WTC11 (cell line): ENCODE results near the gene PXK.

Experiments used
- ATF1 ChIP-seq: sonication (generic); formaldehyde crosslinking; IDR thresholded peaks from 2 replicates; pipeline ENCODE4 v1.8.1; 2023; ENCODE audit warnings: mild to moderate bottlenecking, moderate library complexity, missing genetic modification reagents
- CBFB ChIP-seq: sonication (generic); formaldehyde crosslinking; IDR thresholded peaks from 2 replicates; pipeline ENCODE4 v1.8.1; 2022; ENCODE audit warnings: mild to moderate bottlenecking, low read depth, missing genetic modification reagents
- CTCF ChIP-seq: fragments of 200-600 bp; IDR thresholded peaks from 2 replicates; pipeline ENCODE4 v1.8.0; 2022; ENCODE audit warnings: antibody characterized with exemption
- ESRRA ChIP-seq: sonication (generic); formaldehyde crosslinking; IDR thresholded peaks from 2 replicates; pipeline ENCODE4 v1.8.1; 2022; ENCODE audit warnings: mild to moderate bottlenecking, missing genetic modification reagents, borderline replicate concordance
- FOXJ3 ChIP-seq: sonication (generic); formaldehyde crosslinking; IDR thresholded peaks from 2 replicates; pipeline ENCODE4 v1.9.0; 2021; ENCODE audit warnings: missing genetic modification reagents, mild to moderate bottlenecking, borderline replicate concordance
- MLX ChIP-seq: sonication (generic); formaldehyde crosslinking; IDR thresholded peaks from 2 replicates; pipeline ENCODE4 v1.8.1; 2023; ENCODE audit warnings: mild to moderate bottlenecking, missing genetic modification reagents, moderate library complexity
- SP1 ChIP-seq: sonication (generic); formaldehyde crosslinking; conservative IDR thresholded peaks from 2 replicates; pipeline ENCODE4 v1.8.1; 2022; ENCODE audit warnings: missing genetic modification reagents
- USF2 ChIP-seq: sonication (generic); formaldehyde crosslinking; IDR thresholded peaks from 2 replicates; pipeline ENCODE4 v1.8.1; 2023; ENCODE audit warnings: mild to moderate bottlenecking, missing genetic modification reagents, moderate library complexity
- ZBTB21 ChIP-seq: sonication (generic); formaldehyde crosslinking; IDR thresholded peaks from 2 replicates; pipeline ENCODE4 v1.8.1; 2023; ENCODE audit warnings: mild to moderate bottlenecking, missing genetic modification reagents, borderline replicate concordance
- ZNF138 ChIP-seq: sonication (generic); formaldehyde crosslinking; conservative IDR thresholded peaks from 2 replicates; pipeline ENCODE4 v1.8.1; 2022; ENCODE audit warnings: mild to moderate bottlenecking, moderate library complexity, missing genetic modification reagents
- ZNF232 ChIP-seq: sonication (generic); formaldehyde crosslinking; IDR thresholded peaks from 2 replicates; pipeline ENCODE4 v1.8.0; 2022; ENCODE audit warnings: mild to moderate bottlenecking, missing genetic modification reagents
- ZNF263 ChIP-seq: sonication (generic); formaldehyde crosslinking; IDR thresholded peaks from 2 replicates; pipeline ENCODE4 v1.8.1; 2022; ENCODE audit warnings: low read depth, mild to moderate bottlenecking, moderate library complexity, missing genetic modification reagents
- ZNF416 ChIP-seq: fragments of 250-450 bp; sonication (Bioruptor Pico); IDR thresholded peaks from 2 replicates; pipeline ENCODE4 v1.9.0; 2021; ENCODE audit warnings: mild to moderate bottlenecking, inconsistent platforms
- ZNF512 ChIP-seq: sonication (generic); formaldehyde crosslinking; IDR thresholded peaks from 2 replicates; pipeline ENCODE4 v1.8.1; 2022; ENCODE audit warnings: missing genetic modification reagents, borderline replicate concordance

GRCh38 chr3:58441514-58442450, 109.1 kb downstream of the PXK start:
- TF ChIP-seq CBFB (CRISPR knock-in tag) (no peak), CTCF (no peak), ZNF416 (CRISPR knock-in tag) (no peak), ZNF138 (no peak), SP1 (CRISPR knock-in tag) (no peak), USF2 (CRISPR knock-in tag) (no peak), ZNF512 (CRISPR knock-in tag) (no peak), ZNF232 (CRISPR knock-in tag) (no peak), MLX (no peak), ZBTB21 (CRISPR knock-in tag) (no peak), ESRRA (CRISPR knock-in tag) (no peak), ZNF263 (CRISPR knock-in tag) (no peak), ATF1 (CRISPR knock-in tag) (no peak), FOXJ3 (no peak)
